NCI-H187 (cell line): ENCODE results near the gene TERT.
"Not testable (repeated sequence)": the region's sequence is repeated elsewhere in the genome, so short reads cannot be mapped to it uniquely, and the experiment has no call there.

Experiments
- DNase-seq, 2 experiments: peaks; one replicate each; lab custom pipeline; 2025; lab: John Stamatoyannopoulos, UW

Gene TERT

GRCh38 chr5:1294206-1294834 lies 548 bp downstream of the TERT start:
- DNase-seq, result no peak

- no peak for DNase-seq
Measured at GRCh38 chr5:1293416-1294205, 1.3 kb downstream of the TERT start.

- DNase-seq, result no peak
Measured at GRCh38 chr5:1292846-1293415, 1.9 kb downstream of the TERT start.

GRCh38 chr5:1292139-1292538 lies 2.7 kb downstream of the TERT start:
- DNase-seq, result no peak

GRCh38 chr5:1291611-1292080 lies 3.2 kb downstream of the TERT start:
- peak; percentile 29 to 63 for DNase-seq

GRCh38 chr5:1290956-1291355 lies 3.9 kb downstream of the TERT start:
- DNase-seq, result not testable (repeated sequence)

GRCh38 chr5:1289559-1289958 lies 5.3 kb downstream of the TERT start:
- not testable (repeated sequence) for DNase-seq

GRCh38 chr5:1288439-1289335 lies 6.2 kb downstream of the TERT start:
- no peak for DNase-seq

- no peak for DNase-seq
Measured at GRCh38 chr5:1285883-1286291, 9.0 kb downstream of the TERT start.

GRCh38 chr5:1285141-1285540 lies 9.7 kb downstream of the TERT start:
- no peak for DNase-seq

GRCh38 chr5:1284336-1284970 lies 10.4 kb downstream of the TERT start:
- not testable (repeated sequence) for DNase-seq

- not testable (repeated sequence) for DNase-seq
Measured at GRCh38 chr5:1283729-1284041, 11.2 kb downstream of the TERT start.

GRCh38 chr5:1282993-1283728 lies 11.7 kb downstream of the TERT start:
- DNase-seq, result not testable (repeated sequence)

- no peak for DNase-seq
Measured at GRCh38 chr5:1282131-1282992, 12.5 kb downstream of the TERT start.

GRCh38 chr5:1281038-1281882 lies 13.6 kb downstream of the TERT start:
- DNase-seq, result no peak

- no peak for DNase-seq
Measured at GRCh38 chr5:1280177-1281037, 14.5 kb downstream of the TERT start.

- no peak for DNase-seq
Measured at GRCh38 chr5:1279443-1280151, 15.3 kb downstream of the TERT start.
